AG04449 (cell line): ENCODE measurements around the gene NLRP5.

Source experiments
- CTCF ChIA-PET: fragments of 350-600 bp; formaldehyde crosslinking; extraction: SDS; loops from one replicate; lab custom pipeline; 2021; ENCODE audit warnings: antibody characterized with exemption; lab: Yijun Ruan, JAX
- POLR2A ChIA-PET: fragments of 400-600, 350-600 bp; formaldehyde crosslinking; extraction: SDS; loops from one replicate; lab custom pipeline; 2020; ENCODE audit warnings: antibody characterized with exemption, inconsistent platforms; lab: Yijun Ruan, JAX
- DNase-seq: peaks from one replicate; pipeline ENCODE4 v3.0.0-alpha.2; 2010; ENCODE audit warnings: low read depth, low spot score
- H3K4me3 ChIP-seq: 2 replicates; pipeline ENCODE4 v1.5.1; 2011; ENCODE audit warnings: low read depth, mild to moderate bottlenecking, control low read depth, low read length
- CTCF ChIP-seq: IDR thresholded peaks from one replicate; pipeline ENCODE4 v1.5.1; 2011; ENCODE audit warnings: mild to moderate bottlenecking, moderate library complexity, low read length, control low read depth, inconsistent platforms; ENCODE audit not compliant: insufficient read depth; ENCODE audit errors: missing control alignments

Gene NLRP5

DNA sequence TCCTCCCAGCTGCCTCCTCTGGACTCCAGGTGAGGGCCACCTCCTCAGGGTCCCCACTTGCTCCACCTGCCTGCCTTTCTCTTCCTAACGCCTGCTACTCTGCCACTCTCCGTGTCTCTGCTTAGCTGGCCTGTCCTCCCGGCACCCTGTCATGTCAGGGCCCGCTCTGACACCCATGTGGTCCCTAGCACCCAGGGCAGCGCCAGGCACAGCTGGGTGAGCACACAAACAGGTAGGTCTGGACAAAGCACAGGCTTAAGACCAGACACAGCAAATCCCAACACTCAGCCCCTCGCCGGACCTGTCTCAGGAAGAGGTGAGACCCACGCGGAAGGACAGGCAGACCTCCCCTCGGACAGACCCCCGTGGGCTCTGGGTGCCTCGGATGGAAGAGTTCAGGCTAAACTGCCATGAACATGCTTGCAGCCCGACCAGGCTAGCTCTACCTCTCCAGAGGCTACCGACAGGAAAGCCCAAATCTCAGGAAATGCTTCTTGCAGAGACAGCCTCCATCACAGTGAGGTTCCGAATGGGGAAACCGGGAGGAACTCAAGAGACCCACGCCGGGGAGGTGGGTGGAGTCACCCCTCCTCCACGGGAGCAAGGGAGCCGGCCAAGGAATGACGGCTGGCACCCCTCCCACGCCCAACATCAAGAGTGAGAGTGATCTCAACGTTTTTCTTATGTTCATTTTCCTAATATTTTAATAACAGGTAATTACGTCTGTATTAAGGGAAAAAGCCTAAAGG, 122.0 kb downstream of the NLRP5 start:
- no peak for DNase-seq
- ChIA-PET CTCF (interaction anchor here (1.1 kb wide), 1 partner anchor 26 kb away, joined by 4 read pairs; no protein-coding TSS in a partner anchor), POLR2A (interaction anchor here (0.6 kb wide), 1 partner anchor 9 kb away, joined by 3 read pairs; no protein-coding TSS in a partner anchor)
- TF ChIP-seq CTCF, result no peak
- no peak overlapping the region for H3K4me3 ChIP-seq

DNA sequence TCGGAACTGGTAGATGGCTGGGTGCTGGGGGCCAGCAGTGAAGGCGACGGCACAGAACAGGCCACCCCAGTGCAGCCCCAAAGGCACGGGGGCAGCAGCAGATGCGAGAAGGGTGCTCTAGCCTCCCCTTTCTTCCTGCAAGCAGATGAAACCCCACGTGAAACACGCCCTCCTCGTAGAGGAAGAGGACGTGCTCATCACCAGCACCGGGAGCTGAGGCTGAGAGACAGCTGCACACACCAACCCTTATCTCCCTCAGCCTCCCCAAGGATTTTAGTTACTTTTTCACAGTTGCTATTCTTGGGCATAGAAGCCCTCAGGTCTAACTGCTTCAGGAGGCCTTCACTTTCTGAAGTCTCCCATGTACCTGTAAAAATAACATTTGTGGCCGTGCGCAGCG, 122.7 kb downstream of the NLRP5 start:
- ChIA-PET POLR2A (interaction anchor here (0.5 kb wide), 1 partner anchor 11 kb away, joined by 3 read pairs; no protein-coding TSS in a partner anchor), CTCF (no interaction called here)
- no peak for TF ChIP-seq CTCF
- no peak overlapping the region for H3K4me3 ChIP-seq
- no peak for DNase-seq

- no peak overlapping the region for H3K4me3 ChIP-seq
- POLR2A ChIA-PET, result interaction anchor here (1.3 kb wide), 1 partner anchor 10 kb away, joined by 6 read pairs; the partner anchor contains the start of gene ZNF787
- DNase-seq, result no peak
- CTCF ChIA-PET, result interaction anchor here (1.0 to 1.2 kb wide), 2 partner anchors 15 to 143 kb away, joined by 3 read pairs; no protein-coding TSS in a partner anchor
- TF ChIP-seq CTCF, result no peak
Observed at GRCh38 chr19:56110515-56111448, 124.2 kb downstream of the NLRP5 start.
